Erythroblast (primary cell): ENCODE data around the gene SAFB.

Experiments
- GATA1 ChIP-seq: IDR thresholded peaks from 2 replicates; pipeline ENCODE4 v1.6.1; 2011; ENCODE audit warnings: low read depth, mild to moderate bottlenecking, control low read depth, low read length, moderate library complexity
- POLR2A ChIP-seq: IDR thresholded peaks from 2 replicates; pipeline ENCODE4 v1.6.1; 2011; ENCODE audit warnings: mild to moderate bottlenecking, low read length

- TF ChIP-seq POLR2A (no peak), GATA1 (no peak)
Measured at GRCh38 chr19:5672708-5673459, 50.0 kb downstream of the SAFB start.
